IMR-90 (cell line): ENCODE measurements around the gene NUBP2. TPM values are rescaled to one million over a fixed set of nuclear protein-coding genes. Genes with fewer than 3 reads are reported as not detected.

Experiments used
- ATAC-seq: fragments of 200-7000 bp; cut with Tn5 transposase; 2 replicates; pipeline ENCODE4 v1.9.1; 2020; ENCODE audit warnings: low read depth, mild to moderate bottlenecking, moderate library complexity
- BruUV-seq: library from RNA; stranded (reverse); fragments of 400-500 nt; replicated peaks from 2 replicates; lab custom pipeline; 2021; lab: Mats Ljungman, UMichigan
- CTCF ChIA-PET: fragments of 300-600 bp; formaldehyde crosslinking; extraction: SDS; loops from one replicate; lab custom pipeline; 2021; ENCODE audit warnings: antibody characterized with exemption; lab: Yijun Ruan, JAX
- POLR2A ChIA-PET: fragments of 300-600 bp; sonication (Branson Sonifier 250); formaldehyde crosslinking; loops from one replicate; lab custom pipeline; 2022; ENCODE audit warnings: antibody characterized with exemption; ENCODE audit not compliant: unreplicated experiment; lab: Charles Lee
- DNase-seq: peaks from one replicate; pipeline ENCODE4 v3.0.0; 2013
- H2AFZ ChIP-seq: replicated peaks from 2 replicates; pipeline ENCODE3; 2013; ENCODE audit warnings: low read length, mild to moderate bottlenecking; ENCODE audit not compliant: poor library complexity
- H2AK5ac ChIP-seq: 2 replicates; pipeline ENCODE4 v1.6.1; 2013; ENCODE audit warnings: low read depth, low read length, inconsistent platforms
- H2AK9ac ChIP-seq: replicated peaks from 2 replicates; pipeline ENCODE3; 2013; ENCODE audit warnings: mild to moderate bottlenecking, low read depth, low read length, moderate library complexity; ENCODE audit not compliant: poor library complexity
- H2BK120ac ChIP-seq: 2 replicates; pipeline ENCODE4 v1.6.1; 2013; ENCODE audit warnings: low read depth, low read length, inconsistent platforms
- H2BK15ac ChIP-seq: 3 replicates; pipeline ENCODE4 v1.6.1; 2013; ENCODE audit warnings: low read depth, low read length, inconsistent platforms
- H2BK20ac ChIP-seq: 2 replicates; pipeline ENCODE4 v1.6.1; 2013; ENCODE audit warnings: low read depth, mild to moderate bottlenecking, inconsistent platforms, low read length, moderate library complexity
- H2BK5ac ChIP-seq: 2 replicates; pipeline ENCODE4 v1.6.1; 2013; ENCODE audit warnings: mild to moderate bottlenecking, low read depth, low read length, inconsistent platforms; ENCODE audit not compliant: poor library complexity, severe bottlenecking
- H3K14ac ChIP-seq: replicated peaks from 2 replicates; pipeline ENCODE4 v1.6.1; 2013; ENCODE audit warnings: low read depth, low read length, inconsistent platforms
- H3K18ac ChIP-seq: 2 replicates; pipeline ENCODE4 v1.6.1; 2013; ENCODE audit warnings: low read depth, low read length, control low read depth
- H3K23ac ChIP-seq: 2 replicates; pipeline ENCODE4 v1.6.1; 2013; ENCODE audit warnings: low read depth, low read length, inconsistent platforms
- H3K27ac ChIP-seq: 2 replicates; pipeline ENCODE4 v1.5.1; 2013; ENCODE audit warnings: mild to moderate bottlenecking, control low read depth, low read length; ENCODE audit not compliant: insufficient read depth
- H3K27me3 ChIP-seq: 2 replicates; pipeline ENCODE4 v1.6.1; 2013; ENCODE audit warnings: low read length; ENCODE audit not compliant: control insufficient read depth, insufficient read depth
- H3K36me3 ChIP-seq: 2 replicates; pipeline ENCODE4 v1.6.1; 2013; ENCODE audit warnings: low read length, mixed read lengths; ENCODE audit not compliant: control insufficient read depth, insufficient read depth
- H3K4ac ChIP-seq: 2 replicates; pipeline ENCODE4 v1.6.1; 2013; ENCODE audit warnings: low read depth, low read length, inconsistent platforms
- H3K4me1 ChIP-seq: 2 replicates; pipeline ENCODE4 v1.6.1; 2013; ENCODE audit warnings: low read length, mixed read lengths; ENCODE audit not compliant: control insufficient read depth, insufficient read depth
- H3K4me2 ChIP-seq: 2 replicates; pipeline ENCODE4 v1.6.1; 2013; ENCODE audit warnings: low read depth, mild to moderate bottlenecking, control low read depth, low read length, moderate library complexity
- H3K4me3 ChIP-seq: 2 replicates; pipeline ENCODE4 v1.5.1; 2013; ENCODE audit warnings: low read depth, mild to moderate bottlenecking, control low read depth, low read length, moderate library complexity; ENCODE audit not compliant: insufficient read depth
- H3K56ac ChIP-seq: 2 replicates; pipeline ENCODE4 v1.6.1; 2013; ENCODE audit warnings: low read length, inconsistent platforms; ENCODE audit not compliant: insufficient read depth; ENCODE audit errors: extremely low read depth
- H3K79me1 ChIP-seq, 2 experiments: 2 replicates each; pipeline ENCODE4 v1.6.1; 2013; ENCODE audit warnings: low read length in 2 of 2, inconsistent platforms in 1 of 2, low read depth in 1 of 2
- H3K9ac ChIP-seq: 2 replicates; pipeline ENCODE4 v1.6.1; 2013; ENCODE audit warnings: low read depth, low read length, control low read depth
- H3K9me1 ChIP-seq: 2 replicates; pipeline ENCODE4 v1.6.1; 2013; ENCODE audit warnings: low read length, inconsistent platforms; ENCODE audit not compliant: insufficient read depth
- H3K9me3 ChIP-seq: 2 replicates; pipeline ENCODE4 v1.6.1; 2013; ENCODE audit warnings: low read length; ENCODE audit not compliant: control insufficient read depth, insufficient read depth
- H4K20me1 ChIP-seq: 2 replicates; pipeline ENCODE4 v1.6.1; 2013; ENCODE audit warnings: low read length, inconsistent platforms; ENCODE audit not compliant: insufficient read depth
- H4K5ac ChIP-seq: 2 replicates; pipeline ENCODE4 v1.6.1; 2013; ENCODE audit warnings: mild to moderate bottlenecking, low read depth, low read length, control low read depth
- H4K8ac ChIP-seq, 2 experiments: 2 replicates each; pipeline ENCODE4 v1.6.1; 2013; ENCODE audit warnings: low read depth in 2 of 2, low read length in 2 of 2, control low read depth in 1 of 2, inconsistent platforms in 1 of 2
- H4K91ac ChIP-seq: 2 replicates; pipeline ENCODE4 v1.6.1; 2013; ENCODE audit warnings: low read depth, low read length, inconsistent platforms; ENCODE audit not compliant: insufficient read depth
- BHLHE40 ChIP-seq: fragments of 150-350 bp; IDR thresholded peaks from 2 replicates; pipeline ENCODE4 v1.6.1; 2016; ENCODE audit warnings: mild to moderate bottlenecking, low read depth, low read length
- CEBPB ChIP-seq: IDR thresholded peaks from 2 replicates; pipeline ENCODE4 v1.6.1; 2012; ENCODE audit warnings: low read depth, low read length, improper control_type of control experiment
- CHD1 ChIP-seq: IDR thresholded peaks from 2 replicates; pipeline ENCODE4 v1.6.1; 2012; ENCODE audit warnings: low read depth, low read length, improper control_type of control experiment
- CTCF ChIP-seq: conservative IDR thresholded peaks from 2 replicates; pipeline ENCODE4 v1.5.1; 2012; ENCODE audit warnings: mild to moderate bottlenecking, low read depth, low read length, improper control_type of control experiment
- ELK1 ChIP-seq: fragments of 150-350 bp; IDR thresholded peaks from 2 replicates; pipeline ENCODE4 v1.6.1; 2016; ENCODE audit warnings: low read depth, mild to moderate bottlenecking, low read length, moderate library complexity, borderline replicate concordance
- FOS ChIP-seq: fragments of 150-350 bp; IDR thresholded peaks from 2 replicates; pipeline ENCODE4 v1.6.1; 2016; ENCODE audit warnings: low read depth, low read length
- MAFK ChIP-seq: IDR thresholded peaks from 2 replicates; pipeline ENCODE4 v1.6.1; 2012; ENCODE audit warnings: low read depth, low read length, improper control_type of control experiment
- MAZ ChIP-seq: IDR thresholded peaks from 2 replicates; pipeline ENCODE4 v1.6.1; 2012; ENCODE audit warnings: low read depth, mild to moderate bottlenecking, low read length, improper control_type of control experiment, moderate library complexity, borderline replicate concordance
- MXI1 ChIP-seq: IDR thresholded peaks from 2 replicates; pipeline ENCODE4 v1.6.1; 2012; ENCODE audit warnings: low read depth, mild to moderate bottlenecking, low read length, moderate library complexity, borderline replicate concordance
- NFE2L2 ChIP-seq: fragments of 150-350 bp; IDR thresholded peaks from 2 replicates; pipeline ENCODE4 v1.6.1; 2016; ENCODE audit warnings: low read depth, mild to moderate bottlenecking, low read length
- POLR2A ChIP-seq: IDR thresholded peaks from 2 replicates; pipeline ENCODE4 v1.6.1; 2012; ENCODE audit warnings: mild to moderate bottlenecking, low read depth, low read length
- RAD21 ChIP-seq: IDR thresholded peaks from 2 replicates; pipeline ENCODE4 v1.6.1; 2012; ENCODE audit warnings: low read length, improper control_type of control experiment
- RCOR1 ChIP-seq: IDR thresholded peaks from 2 replicates; pipeline ENCODE4 v1.6.1; 2012; ENCODE audit warnings: mild to moderate bottlenecking, low read length, improper control_type of control experiment; ENCODE audit not compliant: insufficient replicate concordance
- RFX5 ChIP-seq: IDR thresholded peaks from 2 replicates; pipeline ENCODE4 v1.8.0; 2012; ENCODE audit warnings: low read depth, mild to moderate bottlenecking, low read length, moderate library complexity
- SMC3 ChIP-seq: fragments of 150-350 bp; IDR thresholded peaks from 2 replicates; pipeline ENCODE4 v1.6.1; 2016; ENCODE audit warnings: low read depth, mild to moderate bottlenecking, antibody characterized with exemption, low read length, moderate library complexity
- USF2 ChIP-seq: fragments of 150-350 bp; IDR thresholded peaks from 2 replicates; pipeline ENCODE4 v1.6.1; 2017; ENCODE audit warnings: mild to moderate bottlenecking, antibody characterized with exemption, low read length, low read depth
- WGBS, 2 experiments: methylation state at CpG; one replicate each; pipeline versions ENCODE4 v1.1.5 to v1.1.7; 2013; ENCODE audit warnings: missing lambda C conversion rate in 2 of 2; ENCODE audit not compliant: insufficient read length in 1 of 2; ENCODE audit errors: extremely low coverage in 2 of 2; 5-methylcytosine and 5-hydroxymethylcytosine counted together
- dilution Hi-C: fragments of 300-500 bp; cut with HindIII; formaldehyde crosslinking; loops from one replicate; pipeline ENCODE4 v1.14.3; 2018; ENCODE audit warnings: low sequenced_read_pairs; ENCODE audit not compliant: unreplicated experiment
- in situ Hi-C: fragments of 300-500 bp; cut with MboI; formaldehyde crosslinking; loops from 3 replicates; pipeline ENCODE4 v1.14.3; 2019; ENCODE audit warnings: low sequenced_read_pairs, inconsistent platforms, mixed read lengths
- intact Hi-C: fragments of 100-400 bp; cut with micrococcal nuclease; formaldehyde crosslinking; loops from 2 replicates; pipeline ENCODE4 v1.10.0; 2022
- polyA plus RNA-seq, 3 experiments: library from polyadenylated mRNA; depleted of rRNA; stranded (reverse); fragments of >200 nt; gene quantifications; 2 replicates each; pipeline ENCODE4 v1.2.3, GENCODE V29; 2012; ENCODE audit warnings: low replicate concordance in 1 of 3
- total RNA-seq: library from RNA; depleted of rRNA; stranded (reverse); fragments of >200 nt; gene quantifications from 2 replicates; pipeline ENCODE4 v1.2.3, GENCODE V29; 2012

NUBP2 gene
- total and polyA plus RNA-seq, 2 of the 4 experiments (the other 2 are of a cell fraction): 62.6 to 131 TPM

GRCh38 chr16:1781254-1781653 lies 1.5 kb upstream of the NUBP2 start:
- H3K4me3 ChIP-seq: peak overlapping the region; percentile 79
- H3K27me3 ChIP-seq: no peaks in the 10 kb centered on the region
- peaks cover 34% of the 10 kb centered on the region for H3K36me3 ChIP-seq
- no peak overlapping the region for H4K5ac ChIP-seq
- in situ Hi-C loops (no loop called here), dilution Hi-C loops (no loop called here), intact Hi-C loops (loop anchor here (5.0 kb wide), 1 partner anchor 46 kb away; the partner anchor contains the start of genes FAHD1 and HAGH)
- peaks cover 17 to 63% of the 10 kb centered on the region in 2 experiments for H3K79me1 ChIP-seq
- no peak overlapping the region for H4K8ac ChIP-seq
- no TSS peak for BruUV-seq
- peaks cover 7% of the 10 kb centered on the region; the same call in 1 of the 2 replicates for H3K9me1 ChIP-seq
- H3K27ac ChIP-seq: no peak overlapping the region; the same call in 1 of the 2 replicates
- no peak overlapping the region for H2BK20ac ChIP-seq
- peaks cover 34% of the 10 kb centered on the region for H4K20me1 ChIP-seq
- no peak overlapping the region for H3K23ac ChIP-seq
- peak overlapping the region; percentile 7 for H2AK9ac ChIP-seq
- ATAC-seq: no peak
- POLR2A ChIA-PET: no interaction called here
- H2BK5ac ChIP-seq: no peak overlapping the region
- CTCF ChIA-PET: no interaction called here
- peak overlapping the region; percentile 75 for H3K4me2 ChIP-seq
- H2BK120ac ChIP-seq: no peak overlapping the region
- no peak for DNase-seq
- no peak overlapping the region for H4K91ac ChIP-seq
- TF ChIP-seq NFE2L2 (no peak), BHLHE40 (no peak), RAD21 (no peak), ELK1 (no peak), CEBPB (no peak), USF2 (no peak), SMC3 (no peak), CHD1 (no peak), MAZ (no peak), CTCF (no peak), POLR2A (no peak), RFX5 (no peak), MXI1 (no peak), MAFK (no peak), FOS (no peak), RCOR1 (no peak)
- H3K9me3 ChIP-seq: no peaks in the 10 kb centered on the region
- H3K4ac ChIP-seq: no peak overlapping the region
- peak overlapping the region; percentile 0 for H2AFZ ChIP-seq
- H3K56ac ChIP-seq: no peak overlapping the region
- no peak overlapping the region for H3K18ac ChIP-seq
- H2AK5ac ChIP-seq: no peak overlapping the region
- H3K9ac ChIP-seq: 0 out of 2 replicates have a peak overlapping the region, but pooled peaks have one; percentile 66
- no peak overlapping the region for H2BK15ac ChIP-seq
- peaks cover 3% of the 10 kb centered on the region; the same call in 1 of the 2 replicates for H3K4me1 ChIP-seq
- WGBS, 2 experiments: 76% methylated on average over 12 of the region's 20 CpGs; no CpG with 5 or more reads in 1 of the 2 experiments
- H3K14ac ChIP-seq: no peak overlapping the region
